GM12878 (cell line): ENCODE data around the gene DCTN1. TPM values are rescaled to one million over a fixed set of nuclear protein-coding genes. Genes with fewer than 3 reads are reported as not detected.

Source experiments
- ATAC-seq: fragments of 200-7000 bp; cut with Tn5 transposase; 3 replicates; pipeline ENCODE4 v1.9.1; 2020; ENCODE audit warnings: mild to moderate bottlenecking, moderate library complexity
- BruUV-seq: library from RNA; stranded (reverse); fragments of 400-500 nt; replicated peaks from 2 replicates; lab custom pipeline; 2021; lab: Mats Ljungman, UMichigan
- CTCF ChIA-PET: fragments of 300-600 bp; sonication (Branson Sonifier 250); formaldehyde crosslinking; extraction: SDS; loops from one replicate; lab custom pipeline; 2021; ENCODE audit warnings: inconsistent platforms; lab: Yijun Ruan, JAX
- POLR2A ChIA-PET: fragments of 350-600 bp; formaldehyde crosslinking; extraction: SDS; loops from one replicate; lab custom pipeline; 2021; ENCODE audit warnings: inconsistent platforms; lab: Charles Lee
- RAD21 ChIA-PET: fragments of 300-600 bp; sonication (Branson Sonifier 250); formaldehyde crosslinking; loops from one replicate; lab custom pipeline; 2023; ENCODE audit warnings: antibody characterized with exemption; ENCODE audit not compliant: unreplicated experiment; lab: Charles Lee
- SMC1A ChIA-PET: fragments of 300-600 bp; sonication (Branson Sonifier 250); formaldehyde crosslinking; loops from one replicate; lab custom pipeline; 2023; ENCODE audit not compliant: unreplicated experiment, uncharacterized antibody; lab: Charles Lee
- DNase-seq: peaks from one replicate; pipeline ENCODE4 v3.0.0-alpha.2; 2011; ENCODE audit warnings: low read depth, low spot score
- FAIRE-seq: peaks from 3 replicates; lab custom pipeline; 2011; peaks lifted over from hg19 to GRCh38; lab: Jason Lieb, UNC
- H2AFZ ChIP-seq: 2 replicates; pipeline ENCODE4 v1.6.0; 2011; ENCODE audit warnings: low read depth, low read length, control low read depth; ENCODE audit not compliant: control insufficient read depth
- H3K27ac ChIP-seq: 2 replicates; pipeline ENCODE4 v1.5.1; 2011; ENCODE audit warnings: control low read depth; ENCODE audit not compliant: control insufficient read depth, insufficient read depth
- H3K27me3 ChIP-seq, 2 experiments: replicated peaks in 1 of 2; 2 replicates each; pipeline versions ENCODE4 v1.6.0 to v1.6.1; 2011; ENCODE audit warnings: low read length in 1 of 2; ENCODE audit not compliant: control insufficient read depth in 2 of 2, insufficient read depth in 2 of 2
- H3K36me3 ChIP-seq, 2 experiments: 2 replicates each; pipeline ENCODE4 v1.5.1; 2011; ENCODE audit warnings: low read length in 1 of 2; ENCODE audit not compliant: control insufficient read depth in 2 of 2, insufficient read depth in 2 of 2
- H3K4me1 ChIP-seq: 2 replicates; pipeline ENCODE4 v1.6.1; 2011; ENCODE audit warnings: mild to moderate bottlenecking, low read length, moderate library complexity, mixed read lengths; ENCODE audit not compliant: control insufficient read depth, insufficient read depth
- H3K4me2 ChIP-seq: 2 replicates; pipeline ENCODE4 v1.6.0; 2011; ENCODE audit warnings: control low read depth; ENCODE audit not compliant: control insufficient read depth, insufficient read depth
- H3K4me3 ChIP-seq: fragments of 200-600 bp; sonication (generic); 2 replicates; pipeline ENCODE4 v1.5.1; 2016
- H3K79me2 ChIP-seq: 2 replicates; pipeline ENCODE4 v1.6.0; 2011; ENCODE audit warnings: low read length; ENCODE audit not compliant: control insufficient read depth, insufficient read depth
- H3K9ac ChIP-seq: 2 replicates; pipeline ENCODE4 v1.8.0; 2011; ENCODE audit warnings: low read length, control low read depth, mixed read lengths; ENCODE audit not compliant: control insufficient read depth, insufficient read depth
- H3K9me3 ChIP-seq: replicated peaks from 3 replicates; pipeline ENCODE4 v1.5.1; 2011; ENCODE audit warnings: mild to moderate bottlenecking, low read length; ENCODE audit not compliant: control insufficient read depth, insufficient read depth
- H4K20me1 ChIP-seq: 2 replicates; pipeline ENCODE4 v1.6.0; 2011; ENCODE audit not compliant: control insufficient read depth, insufficient read depth
- BCL11A ChIP-seq: IDR thresholded peaks from 2 replicates; pipeline ENCODE4 v1.6.1; 2011; ENCODE audit warnings: low read depth, low read length
- BRCA1 ChIP-seq: IDR thresholded peaks from 2 replicates; pipeline ENCODE4 v1.6.1; 2011; ENCODE audit warnings: low read depth, low read length, improper control_type of control experiment
- E4F1 ChIP-seq: fragments of 450-650 bp; IDR thresholded peaks from 2 replicates; pipeline ENCODE4 v1.6.1; 2018; ENCODE audit warnings: borderline replicate concordance, mild to moderate bottlenecking; ENCODE audit not compliant: partially characterized antibody
- EGR1 ChIP-seq, 2 experiments: IDR thresholded peaks; 1 replicate in 1 of 2; 2 replicates in 1 of 2; pipeline ENCODE4 v1.6.1; 2011 to 2012; ENCODE audit warnings: low read depth in 2 of 2, low read length in 2 of 2, borderline replicate concordance in 1 of 2, mild to moderate bottlenecking in 1 of 2, moderate library complexity in 1 of 2
- RAD51 ChIP-seq: fragments of 450-650 bp; IDR thresholded peaks from 2 replicates; pipeline ENCODE4 v1.6.1; 2016; ENCODE audit warnings: moderate library complexity, mild to moderate bottlenecking, inconsistent platforms
- SUZ12 ChIP-seq: fragments of 200-600 bp; sonication (generic); IDR thresholded peaks from one replicate; pipeline ENCODE4 v1.6.1; 2018; ENCODE audit warnings: antibody characterized with exemption, mild to moderate bottlenecking; ENCODE audit not compliant: unreplicated experiment
- ZBED1 ChIP-seq: IDR thresholded peaks from 2 replicates; pipeline ENCODE4 v1.6.1; 2016; ENCODE audit warnings: borderline replicate concordance
- WGBS: methylation state at CpG from one replicate; pipeline ENCODE4 v1.1.6; 2016; ENCODE audit warnings: low lambda C conversion rate; ENCODE audit not compliant: insufficient replicate concordance, insufficient coverage; ENCODE audit errors: missing lambda C conversion rate; 5-methylcytosine and 5-hydroxymethylcytosine counted together
- in situ Hi-C: fragments of 300-500 bp; cut with MboI; formaldehyde crosslinking; loops from 9 replicates; pipeline ENCODE4 v1.14.3; 2018; ENCODE audit warnings: mixed read lengths
- intact Hi-C: fragments of 100-400 bp; cut with micrococcal nuclease; formaldehyde crosslinking; loops from one replicate; pipeline ENCODE4 v1.14.2; 2022; ENCODE audit not compliant: unreplicated experiment
- polyA plus RNA-seq, 11 experiments: library from polyadenylated mRNA; depleted of rRNA in 4 of 11; unstranded in 6 of 11; stranded (reverse) in 5 of 11; fragments of >200 nt; fragmentation: Nextera tagmentation in 4 of 11; fragmentation: Illumina TruSeq in 1 of 11; extraction: Ambion mirVana in 4 of 11; extraction: Trizol in 1 of 11; gene quantifications; 1 replicate in 1 of 11; 2 replicates in 10 of 11; pipeline versions ENCODE4 v1.2.1 to v1.2.3, GENCODE V29; 2011 to 2016; ENCODE audit warnings: inconsistent platforms in 2 of 11, missing spikeins in 2 of 11, low read depth in 1 of 11
- total RNA-seq, 4 experiments: library from RNA; depleted of rRNA in 3 of 4; stranded (reverse); fragments of >200 nt in 3 of 4; fragmentation: Illumina TruSeq in 1 of 4; extraction: Trizol in 1 of 4; gene quantifications; 2 replicates each; pipeline versions ENCODE4 v1.2.1 to v1.2.3, GENCODE V29; 2013 to 2021
- TF ChIP-seq, protein P1 (sequence below): fragments of 450-650 bp; conservative IDR thresholded peaks from 2 replicates; pipeline ENCODE4 v1.6.1; 2017; ENCODE audit warnings: mild to moderate bottlenecking, moderate library complexity

The DCTN1 gene
- total and polyA plus RNA-seq, 10 of the 15 experiments (the other 5 are each of a cell fraction or from before 2014, with no cell fraction given): 44.1 to 116 (median 64.8) TPM

DNA sequence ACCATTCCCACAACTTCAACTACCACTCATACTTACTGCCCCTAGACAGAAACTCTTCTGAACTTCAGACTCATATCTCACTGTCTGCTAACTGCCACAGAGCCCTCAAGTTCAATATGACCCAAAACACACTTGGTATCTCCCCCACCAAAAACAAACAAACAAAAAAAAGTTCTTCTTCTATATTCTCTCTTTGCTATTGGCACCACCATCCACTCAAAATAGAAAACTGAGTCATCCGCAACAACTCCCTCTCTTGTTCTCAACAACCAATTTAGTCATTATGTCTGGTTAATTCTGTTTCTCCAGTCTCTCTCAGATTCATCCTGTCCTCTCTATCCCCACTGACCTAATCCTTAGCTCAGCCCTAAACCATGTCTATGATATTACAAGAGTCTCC is 7.2 kb upstream of the DCTN1 start (continued):
- TF ChIP-seq SUZ12: no peak
- no peak for TF ChIP-seq BRCA1
- no peak for TF ChIP-seq ZBED1
- no peak for TF ChIP-seq RAD51

DNA sequence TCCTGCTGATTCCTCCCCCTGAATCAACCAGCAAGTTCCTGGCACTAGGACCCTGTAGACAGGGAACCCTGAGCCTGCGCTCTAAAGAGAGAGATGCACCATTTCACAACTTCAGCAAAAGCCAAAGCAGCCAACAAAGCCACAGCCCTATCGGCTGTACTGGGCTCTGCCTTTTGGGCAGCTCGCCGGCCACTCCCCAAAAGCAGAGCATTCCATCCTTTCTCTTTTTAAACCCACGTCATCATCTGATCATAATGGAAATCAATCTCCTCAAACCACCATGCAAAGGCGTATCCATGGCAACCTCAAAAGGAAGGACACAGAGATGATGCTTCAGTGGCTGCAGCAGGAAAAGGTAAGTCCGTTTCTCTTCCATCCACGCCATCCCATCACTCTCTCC is 5.3 kb upstream of the DCTN1 start:
- Histone ChIP-seq H3K79me2 (peaks cover 19% of the 10 kb centered on the region), H3K36me3 (no peaks in the 10 kb centered on the region; a peak in 1 of 4 replicates), H3K9ac (no peak overlapping the region), H3K4me1 (no peaks in the 10 kb centered on the region), H3K4me3 (no peak overlapping the region), H3K9me3 (no peaks in the 10 kb centered on the region), H3K27ac (no peak overlapping the region), H3K4me2 (no peak overlapping the region), H4K20me1 (peaks cover 3% of the 10 kb centered on the region; the same call in 1 of the 2 replicates), H2AFZ (no peak overlapping the region), H3K27me3 (no peaks in the 10 kb centered on the region)
- 92% methylated on average over 8 of the region's 8 CpGs for WGBS
- DNase-seq: no peak
- FAIRE-seq: no peak
- ChIA-PET SMC1A (no interaction called here), RAD21 (no interaction called here), CTCF (interaction anchor here (1.5 kb wide), 1 partner anchor 50 kb away, joined by 5 read pairs; no protein-coding TSS in a partner anchor), POLR2A (no interaction called here)
- in situ Hi-C loops (no loop called here), intact Hi-C loops (no loop called here)
- ATAC-seq: no peak
- no TSS peak for BruUV-seq
- TF ChIP-seq E4F1 (no peak), EGR1 (IDR thresholded peaks at IDR 0.05; ENCODE audit: borderline replicate concordance in 1 of 2, low read depth in 2 of 2, low read length in 2 of 2) (no peak), BCL11A (no peak)
- TF ChIP-seq, protein P1, sequence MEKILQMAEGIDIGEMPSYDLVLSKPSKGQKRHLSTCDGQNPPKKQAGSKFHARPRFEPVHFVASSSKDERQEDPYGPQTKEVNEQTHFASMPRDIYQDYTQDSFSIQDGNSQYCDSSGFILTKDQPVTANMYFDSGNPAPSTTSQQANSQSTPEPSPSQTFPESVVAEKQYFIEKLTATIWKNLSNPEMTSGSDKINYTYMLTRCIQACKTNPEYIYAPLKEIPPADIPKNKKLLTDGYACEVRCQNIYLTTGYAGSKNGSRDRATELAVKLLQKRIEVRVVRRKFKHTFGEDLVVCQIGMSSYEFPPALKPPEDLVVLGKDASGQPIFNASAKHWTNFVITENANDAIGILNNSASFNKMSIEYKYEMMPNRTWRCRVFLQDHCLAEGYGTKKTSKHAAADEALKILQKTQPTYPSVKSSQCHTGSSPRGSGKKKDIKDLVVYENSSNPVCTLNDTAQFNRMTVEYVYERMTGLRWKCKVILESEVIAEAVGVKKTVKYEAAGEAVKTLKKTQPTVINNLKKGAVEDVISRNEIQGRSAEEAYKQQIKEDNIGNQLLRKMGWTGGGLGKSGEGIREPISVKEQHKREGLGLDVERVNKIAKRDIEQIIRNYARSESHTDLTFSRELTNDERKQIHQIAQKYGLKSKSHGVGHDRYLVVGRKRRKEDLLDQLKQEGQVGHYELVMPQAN: no peak
